Measurements from ENCODE around the gene ATP2B3. TPM values are rescaled to one million over a fixed set of nuclear protein-coding genes. Genes with fewer than 3 reads are reported as not detected.

ATP2B3 gene
- total RNA-seq, 1 experiment from 2014 or later, result 0.35 TPM

GRCh38 chrX:153568451-153569011, 51.1 kb downstream of the ATP2B3 start:
- Histone ChIP-seq H3K4me1 (ENCODE audit: insufficient read depth, low read length) (no peaks in the 10 kb centered on the region), H3K79me1 (ENCODE audit: insufficient read depth, low read depth, low read length, poor library complexity, severe bottlenecking) (no peaks in the 10 kb centered on the region), H2BK20ac (ENCODE audit: low read depth, low read length, poor library complexity, severe bottlenecking) (no peak overlapping the region), H3K9me3 (ENCODE audit: control insufficient read depth, low read depth, low read length) (peaks cover 26% of the 10 kb centered on the region), H2AK5ac (ENCODE audit: insufficient read length, low read length) (no peak overlapping the region), H4K91ac (ENCODE audit: insufficient read length, low read depth, low read length) (no peak overlapping the region), H2BK12ac (ENCODE audit: insufficient read length, low read depth, low read length) (no peak overlapping the region), H3K79me2 (ENCODE audit: insufficient read depth, low read length) (no peaks in the 10 kb centered on the region), H3K14ac (ENCODE audit: insufficient read depth, low read length) (no peak overlapping the region), H2BK120ac (ENCODE audit: low read depth, low read length, poor library complexity, severe bottlenecking) (no peak overlapping the region), H3K23me2 (ENCODE audit: insufficient read length, low read depth, low read length, poor library complexity, severe bottlenecking) (no peaks in the 10 kb centered on the region), H4K8ac (replicated peaks; ENCODE audit: insufficient read length, low read depth, low read length) (no peak overlapping the region), H2BK15ac (ENCODE audit: low read depth, low read length) (no peak overlapping the region), H4K20me1 (ENCODE audit: control insufficient read depth, insufficient read depth, insufficient read length) (no peaks in the 10 kb centered on the region), H3K27me3 (ENCODE audit: insufficient read depth, low read length) (no peaks in the 10 kb centered on the region), H3K23ac (ENCODE audit: insufficient read length, low read depth, low read length) (no peak overlapping the region), H4K5ac (ENCODE audit: insufficient read length, low read depth, low read length) (no peak overlapping the region), H3K9ac (ENCODE audit: extremely low read depth, insufficient read length, low read length) (no peak overlapping the region), H2BK5ac (ENCODE audit: insufficient read length, low read length) (no peak overlapping the region), H3T11ph (ENCODE audit: low read length) (no peak overlapping the region), H3K4me2 (ENCODE audit: insufficient read depth, insufficient read length, low read length) (no peak overlapping the region), H2AFZ (ENCODE audit: low read length) (no peak overlapping the region), H3K18ac (ENCODE audit: insufficient read length, low read depth, low read length) (no peak overlapping the region), H3K56ac (ENCODE audit: insufficient read length, low read depth, low read length) (no peak overlapping the region), H3K4ac (ENCODE audit: low read depth, low read length) (no peak overlapping the region), H3K27ac (ENCODE audit: insufficient read length, low read depth, low read length) (no peak overlapping the region)
- Mint-ChIP-seq H3K9me3 (peaks cover 65 to 70% of the 10 kb centered on the region in 2 experiments), H3K27ac (no peak overlapping the region), H3K4me3 (no peak overlapping the region), H3K4me1 (peaks cover 11 to 15% of the 10 kb centered on the region in 2 experiments), H3K27me3 (ENCODE audit: low read depth) (peaks cover 12% of the 10 kb centered on the region), H3K36me3 (ENCODE audit: insufficient read depth in 1 of 3, low read depth in 3 of 3) (peaks cover 4 to 10% (median 5%) of the 10 kb centered on the region in 3 experiments; a peak in 5 of 7 replicates)
- no CpG with 5 or more reads among the region's 21 CpGs for WGBS (ENCODE audit: extremely low coverage, insufficient read length, low lambda C conversion rate)
- peak; percentile 32 for TF ChIP-seq CTCF (conservative IDR thresholded peaks at IDR 0.05)
- peak; percentile 42 for DNase-seq

Data from H9 (cell line).